HEK293 (cell line): ENCODE measurements around the gene HDAC8.

Source experiments
- CTCF ChIA-PET: fragments of 350-600 bp; formaldehyde crosslinking; extraction: SDS; loops from one replicate; lab custom pipeline; 2021; ENCODE audit warnings: antibody characterized with exemption; lab: Yijun Ruan, JAX
- POLR2A ChIA-PET: fragments of 300-600 bp; formaldehyde crosslinking; extraction: SDS; loops from one replicate; lab custom pipeline; 2020; ENCODE audit warnings: antibody characterized with exemption, inconsistent platforms; lab: Yijun Ruan, JAX
- H3K27ac ChIP-seq: fragments of 200-500 bp; sonication (Bioruptor generic); 2 replicates; pipeline ENCODE4 v1.5.1; 2014; ENCODE audit warnings: low read depth, low read length, control low read depth, inconsistent platforms; ENCODE audit errors: extremely low read depth
- H3K36me3 ChIP-seq, 2 experiments: fragments of 200-500 bp in 1 of 2; sonication (Bioruptor generic) in 1 of 2; 1 replicate in 1 of 2; 2 replicates in 1 of 2; pipeline ENCODE4 v1.5.1; 2014 to 2017; ENCODE audit warnings: inconsistent platforms in 2 of 2, low read length in 2 of 2; ENCODE audit not compliant: control insufficient read depth in 2 of 2, insufficient read depth in 1 of 2
- H3K4me1 ChIP-seq: fragments of 200-500 bp; sonication (Bioruptor generic); 2 replicates; pipeline ENCODE4 v1.5.1; 2014; ENCODE audit warnings: mild to moderate bottlenecking, low read length, inconsistent platforms; ENCODE audit not compliant: control insufficient read depth, insufficient read depth
- H3K4me3 ChIP-seq: 2 replicates; pipeline ENCODE4 v1.5.1; 2011; ENCODE audit warnings: low read depth, mild to moderate bottlenecking, control low read depth, low read length, moderate library complexity
- H3K9me3 ChIP-seq: fragments of 200-500 bp; sonication (Bioruptor generic); 2 replicates; pipeline ENCODE4 v1.5.1; 2014; ENCODE audit warnings: low read depth, low read length, inconsistent platforms; ENCODE audit not compliant: control insufficient read depth, insufficient read depth
- HOXC10 ChIP-seq: sonication (generic); formaldehyde crosslinking; IDR thresholded peaks from 2 replicates; pipeline ENCODE4 v1.8.1; 2023; ENCODE audit warnings: mild to moderate bottlenecking, missing genetic modification reagents
- MZF1 ChIP-seq: fragments of 450-650 bp; formaldehyde crosslinking; IDR thresholded peaks from 2 replicates; pipeline ENCODE4 v1.5.1; 2017; ENCODE audit warnings: missing biosample characterization, missing genetic modification characterization, borderline replicate concordance
- SETDB1 ChIP-seq: IDR thresholded peaks from one replicate; pipeline ENCODE4 v1.6.1; 2017; ENCODE audit warnings: mild to moderate bottlenecking, low read length, moderate library complexity, mixed read lengths; ENCODE audit not compliant: insufficient read length
- TCF7L2 ChIP-seq: IDR thresholded peaks from 2 replicates; pipeline ENCODE4 v1.6.1; 2011; ENCODE audit warnings: low read depth, mild to moderate bottlenecking, inconsistent platforms, low read length, moderate library complexity, borderline replicate concordance
- TRIM28 ChIP-seq: IDR thresholded peaks from 2 replicates; pipeline ENCODE4 v1.6.1; 2011; ENCODE audit warnings: low read length, control low read depth, borderline replicate concordance
- ZBTB21 ChIP-seq: fragments of 450-650 bp; formaldehyde crosslinking; IDR thresholded peaks from 2 replicates; pipeline ENCODE4 v1.5.1; 2017; ENCODE audit warnings: missing biosample characterization, missing genetic modification characterization
- ZNF221 ChIP-seq: fragments of 450-650 bp; formaldehyde crosslinking; IDR thresholded peaks from 2 replicates; pipeline ENCODE4 v1.5.1; 2017; ENCODE audit warnings: missing biosample characterization, missing genetic modification characterization, borderline replicate concordance
- ZNF292 ChIP-seq: fragments of 450-650 bp; formaldehyde crosslinking; IDR thresholded peaks from 2 replicates; pipeline ENCODE4 v1.5.1; 2016; ENCODE audit warnings: low read depth, missing biosample characterization, missing genetic modification characterization, borderline replicate concordance
- ZNF350 ChIP-seq: fragments of 450-650 bp; formaldehyde crosslinking; IDR thresholded peaks from 2 replicates; pipeline ENCODE4 v1.5.0; 2017; ENCODE audit warnings: missing biosample characterization, mild to moderate bottlenecking, missing genetic modification characterization
- ZNF366 ChIP-seq: fragments of 450-650 bp; formaldehyde crosslinking; conservative IDR thresholded peaks from 2 replicates; pipeline ENCODE4 v1.5.1; 2016; ENCODE audit warnings: missing biosample characterization, missing genetic modification characterization
- ZNF48 ChIP-seq: fragments of 450-650 bp; formaldehyde crosslinking; IDR thresholded peaks from 2 replicates; pipeline ENCODE4 v1.5.1; 2016; ENCODE audit warnings: missing biosample characterization, missing genetic modification characterization
- ZNF549 ChIP-seq: fragments of 450-650 bp; IDR thresholded peaks from 2 replicates; pipeline ENCODE4 v1.5.1; 2018; ENCODE audit warnings: missing biosample characterization, missing genetic modification characterization, mild to moderate bottlenecking, inconsistent platforms, moderate library complexity
- ZNF677 ChIP-seq: fragments of 450-650 bp; IDR thresholded peaks from 2 replicates; pipeline ENCODE4 v1.5.0; 2018; ENCODE audit warnings: missing biosample characterization, mild to moderate bottlenecking, missing genetic modification characterization, moderate library complexity
- ZNF76 ChIP-seq: fragments of 450-650 bp; formaldehyde crosslinking; IDR thresholded peaks from 2 replicates; pipeline ENCODE4; 2016; ENCODE audit warnings: low read depth, missing biosample characterization, missing genetic modification characterization, borderline replicate concordance
- ZSCAN23 ChIP-seq: fragments of 450-650 bp; formaldehyde crosslinking; IDR thresholded peaks from 2 replicates; pipeline ENCODE4 v1.5.1; 2016; ENCODE audit warnings: missing biosample characterization, missing genetic modification characterization
- TF ChIP-seq, protein P1 (sequence below): fragments of 450-650 bp; formaldehyde crosslinking; IDR thresholded peaks from 2 replicates; pipeline ENCODE4; 2016; ENCODE audit warnings: missing biosample characterization, missing genetic modification characterization

HDAC8 gene

DNA sequence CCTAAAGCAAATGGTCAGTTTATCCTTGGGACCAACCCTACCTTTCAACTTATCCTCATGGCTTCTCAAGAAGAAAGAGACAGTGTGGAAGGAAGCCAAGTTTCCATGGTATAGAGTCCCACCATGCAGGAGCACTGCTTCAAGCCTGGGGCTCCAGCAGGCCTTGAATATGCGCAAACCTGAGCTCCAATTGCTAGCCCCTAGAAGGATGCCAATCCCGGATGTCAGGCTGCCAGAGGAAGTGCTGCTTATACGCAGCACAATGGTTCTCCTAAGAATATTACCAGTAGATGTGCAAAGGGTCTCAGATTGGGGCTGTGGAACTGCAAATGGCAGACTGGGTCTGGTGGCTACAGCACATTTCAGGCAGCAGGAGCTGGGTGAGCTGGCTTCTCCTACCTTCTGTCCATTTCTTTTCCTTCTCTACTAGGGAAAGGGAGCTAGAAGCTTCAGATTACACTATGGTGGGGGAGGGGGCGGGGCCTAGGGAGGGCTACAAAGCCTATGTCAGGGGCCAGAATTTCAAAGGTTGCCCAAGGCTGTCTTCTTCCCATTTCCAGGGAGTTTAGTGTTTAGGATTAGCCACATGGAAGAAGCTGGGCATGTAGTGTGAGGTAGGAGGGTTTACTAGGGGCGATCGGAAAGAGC lies 226.2 kb downstream of the HDAC8 start (continued):
- no peak for TF ChIP-seq TCF7L2
- TF ChIP-seq, all 188 proteins: peak for 0

- no peak for TF ChIP-seq HOXC10 (CRISPR knock-in tag)
- no peak overlapping the region for H3K27ac ChIP-seq
- no peaks in the 10 kb centered on the region; the same call in 1 of the 2 replicates for H3K9me3 ChIP-seq
- ChIA-PET POLR2A (interaction anchor here (0.9 kb wide), 1 partner anchor 64 kb away, joined by 4 read pairs; the partner anchor contains the start of gene RPS4X), CTCF (interaction anchor here (0.8 to 1.6 kb wide), 2 partner anchors 59 to 64 kb away, joined by 3 to 4 read pairs; partner anchors contain the start of gene RPS4X)
- no peak overlapping the region for H3K4me3 ChIP-seq
- no peaks in the 10 kb centered on the region for H3K36me3 ChIP-seq
- no peaks in the 10 kb centered on the region for H3K4me1 ChIP-seq
These were observed 232.0 kb downstream of the HDAC8 start for GRCh38 chrX:72340626-72341025.

- no peak overlapping the region for H3K4me3 ChIP-seq
- H3K4me1 ChIP-seq: no peaks in the 10 kb centered on the region
- no peak overlapping the region for H3K27ac ChIP-seq
- no peaks in the 10 kb centered on the region; the same call in 1 of the 2 replicates for H3K9me3 ChIP-seq
- TF ChIP-seq, protein P1, sequence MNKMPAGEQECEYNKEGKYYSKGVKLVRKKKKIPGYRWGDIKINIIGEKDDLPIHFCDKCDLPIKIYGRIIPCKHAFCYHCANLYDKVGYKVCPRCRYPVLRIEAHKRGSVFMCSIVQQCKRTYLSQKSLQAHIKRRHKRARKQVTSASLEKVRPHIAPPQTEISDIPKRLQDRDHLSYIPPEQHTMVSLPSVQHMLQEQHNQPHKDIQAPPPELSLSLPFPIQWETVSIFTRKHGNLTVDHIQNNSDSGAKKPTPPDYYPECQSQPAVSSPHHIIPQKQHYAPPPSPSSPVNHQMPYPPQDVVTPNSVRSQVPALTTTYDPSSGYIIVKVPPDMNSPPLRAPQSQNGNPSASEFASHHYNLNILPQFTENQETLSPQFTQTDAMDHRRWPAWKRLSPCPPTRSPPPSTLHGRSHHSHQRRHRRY (tag by site-specific recombination): no peak
- TF ChIP-seq ZNF76 (tag by site-specific recombination): no peak
- TF ChIP-seq ZSCAN23: no peak
- no peak for TF ChIP-seq ZBTB21 (tag by site-specific recombination)
- TF ChIP-seq ZNF677 (tag by site-specific recombination): no peak
- TF ChIP-seq ZNF48 (tag by site-specific recombination): no peak
- TF ChIP-seq ZNF221: no peak
- no peak for TF ChIP-seq ZNF549 (tag by site-specific recombination)
- ChIA-PET POLR2A (no interaction called here), CTCF (no interaction called here)
- H3K36me3 ChIP-seq: no peaks in the 10 kb centered on the region
These were observed 232.6 kb downstream of the HDAC8 start for GRCh38 chrX:72340041-72340440.

- POLR2A ChIA-PET: interaction anchor here (1.0 kb wide), 1 partner anchor 53 kb away, joined by 4 read pairs; the partner anchor contains the start of gene RPS4X
- H3K27ac ChIP-seq: no peak overlapping the region
- H3K9me3 ChIP-seq: peaks cover 7% of the 10 kb centered on the region
- H3K36me3 ChIP-seq: no peaks in the 10 kb centered on the region; a peak in 1 of 3 replicates
- CTCF ChIA-PET: interaction anchor here (0.6 kb wide), 1 partner anchor 33 kb away, joined by 3 read pairs; no protein-coding TSS in a partner anchor
- H3K4me3 ChIP-seq: no peak overlapping the region
- peak; percentile 94 for TF ChIP-seq SETDB1
- no peak for TF ChIP-seq ZNF350 (tag by site-specific recombination)
- no peak for TF ChIP-seq ZNF366 (tag by site-specific recombination)
- no peak for TF ChIP-seq ZNF292
- TF ChIP-seq TRIM28: peak; percentile 79
- no peak for TF ChIP-seq MZF1 (tag by site-specific recombination)
- no peak for TF ChIP-seq ZNF549 (tag by site-specific recombination)
- H3K4me1 ChIP-seq: no peaks in the 10 kb centered on the region
These were observed 242.5 kb downstream of the HDAC8 start for GRCh38 chrX:72330131-72330530.
